Neuronal stem cell (in vitro differentiated cells): ENCODE measurements around the gene TGM5.

Experiments used
- DNase-seq: peaks from one replicate; pipeline ENCODE4 v3.0.0-alpha.2; 2013; ENCODE audit warnings: low spot score
- H2AFZ ChIP-seq: one replicate; pipeline ENCODE4 v1.6.1; 2013; ENCODE audit warnings: mild to moderate bottlenecking, low read length, inconsistent platforms
- H2AK5ac ChIP-seq: 2 replicates; pipeline ENCODE4 v1.6.1; 2013; ENCODE audit warnings: low read depth, mild to moderate bottlenecking, inconsistent platforms, low read length, moderate library complexity, mixed read lengths
- H2BK120ac ChIP-seq: 2 replicates; pipeline ENCODE4 v1.6.1; 2013; ENCODE audit warnings: low read depth, mild to moderate bottlenecking, inconsistent platforms, low read length, moderate library complexity, mixed read lengths
- H2BK12ac ChIP-seq: one replicate; pipeline ENCODE4 v1.6.1; 2013; ENCODE audit warnings: low read length, inconsistent platforms
- H2BK15ac ChIP-seq: 2 replicates; pipeline ENCODE4 v1.6.1; 2013; ENCODE audit warnings: mild to moderate bottlenecking, low read length, inconsistent platforms, mixed read lengths
- H2BK5ac ChIP-seq: one replicate; pipeline ENCODE4 v1.6.1; 2013; ENCODE audit warnings: inconsistent platforms, mild to moderate bottlenecking, low read length, moderate library complexity
- H3K14ac ChIP-seq: one replicate; pipeline ENCODE4 v1.6.1; 2013; ENCODE audit warnings: low read length, inconsistent platforms
- H3K18ac ChIP-seq: 2 replicates; pipeline ENCODE4 v1.6.1; 2013; ENCODE audit warnings: low read length, inconsistent platforms
- H3K23ac ChIP-seq: 2 replicates; pipeline ENCODE4 v1.6.1; 2013; ENCODE audit warnings: low read depth, mild to moderate bottlenecking, mixed read lengths, low read length, inconsistent platforms; ENCODE audit not compliant: poor library complexity
- H3K27ac ChIP-seq: replicated peaks from 3 replicates; pipeline ENCODE4 v1.5.1; 2013; ENCODE audit warnings: low read length, inconsistent platforms
- H3K27me3 ChIP-seq, 3 experiments: 2 replicates each; pipeline ENCODE4 v1.6.1; 2013; ENCODE audit warnings: low read length in 3 of 3, mild to moderate bottlenecking in 2 of 3, inconsistent platforms in 1 of 3, low read depth in 1 of 3, mixed read lengths in 1 of 3, moderate library complexity in 1 of 3; ENCODE audit not compliant: control insufficient read depth in 3 of 3, insufficient read depth in 3 of 3
- H3K36me3 ChIP-seq, 2 donors: replicated peaks in 1 of 2; 2 replicates each; pipeline ENCODE4 v1.6.1; 2013; ENCODE audit warnings: low read length in 2 of 2; ENCODE audit not compliant: control insufficient read depth in 2 of 2, insufficient read depth in 2 of 2
- H3K4ac ChIP-seq: 2 replicates; pipeline ENCODE4 v1.6.1; 2013; ENCODE audit warnings: inconsistent platforms, mild to moderate bottlenecking, low read length, moderate library complexity
- H3K4me1 ChIP-seq, 2 donors: 1 replicate in 1 of 2; 2 replicates in 1 of 2; pipeline ENCODE4 v1.6.1; 2013; ENCODE audit warnings: low read length in 2 of 2, low read depth in 1 of 2; ENCODE audit not compliant: control insufficient read depth in 2 of 2, insufficient read depth in 1 of 2
- H3K4me2 ChIP-seq: one replicate; pipeline ENCODE4 v1.6.1; 2013; ENCODE audit warnings: mild to moderate bottlenecking, low read length, inconsistent platforms; ENCODE audit not compliant: insufficient read depth, poor library complexity, severe bottlenecking
- H3K4me3 ChIP-seq, 2 donors: 2 replicates each; pipeline ENCODE4 v1.5.1; 2013; ENCODE audit warnings: low read length in 2 of 2, mild to moderate bottlenecking in 2 of 2, inconsistent platforms in 1 of 2, moderate library complexity in 1 of 2
- H3K79me1 ChIP-seq: one replicate; pipeline ENCODE4 v1.6.1; 2013; ENCODE audit warnings: low read depth, mild to moderate bottlenecking, inconsistent platforms, low read length, moderate library complexity
- H3K9ac ChIP-seq: one replicate; pipeline ENCODE4 v1.6.1; 2013; ENCODE audit warnings: mild to moderate bottlenecking, low read depth, low read length, inconsistent platforms; ENCODE audit not compliant: poor library complexity
- H3K9me3 ChIP-seq, 2 donors: replicated peaks in 1 of 2; 2 replicates each; pipeline versions ENCODE3 to v1.6.1; 2013; ENCODE audit warnings: low read length in 2 of 2, mild to moderate bottlenecking in 2 of 2, inconsistent platforms in 1 of 2, low read depth in 1 of 2, mixed read lengths in 1 of 2, moderate library complexity in 1 of 2; ENCODE audit not compliant: control insufficient read depth in 2 of 2, insufficient read depth in 1 of 2
- H4K8ac ChIP-seq: one replicate; pipeline ENCODE4 v1.6.1; 2013; ENCODE audit warnings: low read depth, mild to moderate bottlenecking, inconsistent platforms, low read length, moderate library complexity
- H4K91ac ChIP-seq: one replicate; pipeline ENCODE4 v1.6.1; 2013; ENCODE audit warnings: low read length, low read depth, mild to moderate bottlenecking, inconsistent platforms; ENCODE audit not compliant: poor library complexity
- WGBS, 2 donors: extraction: QIAGEN DNeasy Blood & Tissue Kit; methylation state at CpG; one replicate each; pipeline ENCODE4 v1.1.7; 2013; ENCODE audit warnings: missing lambda C conversion rate in 2 of 2, mixed read lengths in 1 of 2; ENCODE audit not compliant: insufficient read length in 2 of 2, insufficient replicate concordance in 1 of 2; ENCODE audit errors: extremely low coverage in 2 of 2; 5-methylcytosine and 5-hydroxymethylcytosine counted together

TGM5 gene

DNA sequence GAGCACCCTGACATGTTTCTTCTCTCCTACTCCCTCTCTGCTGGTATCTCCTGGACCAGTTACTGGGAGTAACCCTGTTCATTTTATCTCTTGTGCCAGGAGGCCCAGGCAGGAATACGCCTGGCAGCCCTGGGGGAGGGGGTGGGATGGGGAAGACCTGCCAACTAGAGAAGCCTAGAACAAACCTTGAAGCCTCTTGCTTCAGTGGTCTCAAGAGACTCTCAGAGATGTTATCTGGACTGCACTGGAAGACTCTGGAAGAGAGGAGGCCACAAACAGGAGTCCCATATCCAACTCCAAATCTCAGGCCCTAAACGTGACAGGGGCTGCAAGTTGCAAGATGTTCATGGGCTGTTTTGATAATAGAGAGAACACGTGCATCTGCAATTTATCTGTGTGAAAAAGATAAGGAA lies 45.7 kb downstream of the TGM5 start, which contains the start of gene EPB42:
TSS of gene EPB42 (minus strand) at position 28 of the 413 bp plus-strand sequence. CDS start 193 bp downstream, outside the sequence.
- Histone ChIP-seq H2AK5ac (no peak within 1 kb of the TSS), H4K8ac (no peak within 1 kb of the TSS), H2BK5ac (no peak within 1 kb of the TSS), H3K4me3 (no peak within 1 kb of the TSS), H3K23ac (no peak within 1 kb of the TSS), H3K27ac (no peak within 1 kb of the TSS), H3K9ac (no peak within 1 kb of the TSS), H2BK120ac (no peak within 1 kb of the TSS), H3K4me2 (no peak within 1 kb of the TSS), H3K4ac (no peak within 1 kb of the TSS), H3K79me1 (no peaks in the 10 kb centered on the region), H4K91ac (no peak within 1 kb of the TSS), H2BK15ac (no peak within 1 kb of the TSS), H3K18ac (no peak within 1 kb of the TSS), H3K9me3 (no peaks in the 10 kb centered on the region), H3K4me1 (peaks cover 3% of the 10 kb centered on the region in 2 donors), H3K27me3 (peaks cover 0 to 12% (median 0%) of the 10 kb centered on the region in 3 experiments), H3K14ac (no peak within 1 kb of the TSS), H2AFZ (no peak within 1 kb of the TSS), H2BK12ac (no peak within 1 kb of the TSS), H3K36me3 (no peaks in the 10 kb centered on the region)
- WGBS, 2 donors = no CpG with 5 or more reads among the region's 3 CpGs
- no peak for DNase-seq

DNA sequence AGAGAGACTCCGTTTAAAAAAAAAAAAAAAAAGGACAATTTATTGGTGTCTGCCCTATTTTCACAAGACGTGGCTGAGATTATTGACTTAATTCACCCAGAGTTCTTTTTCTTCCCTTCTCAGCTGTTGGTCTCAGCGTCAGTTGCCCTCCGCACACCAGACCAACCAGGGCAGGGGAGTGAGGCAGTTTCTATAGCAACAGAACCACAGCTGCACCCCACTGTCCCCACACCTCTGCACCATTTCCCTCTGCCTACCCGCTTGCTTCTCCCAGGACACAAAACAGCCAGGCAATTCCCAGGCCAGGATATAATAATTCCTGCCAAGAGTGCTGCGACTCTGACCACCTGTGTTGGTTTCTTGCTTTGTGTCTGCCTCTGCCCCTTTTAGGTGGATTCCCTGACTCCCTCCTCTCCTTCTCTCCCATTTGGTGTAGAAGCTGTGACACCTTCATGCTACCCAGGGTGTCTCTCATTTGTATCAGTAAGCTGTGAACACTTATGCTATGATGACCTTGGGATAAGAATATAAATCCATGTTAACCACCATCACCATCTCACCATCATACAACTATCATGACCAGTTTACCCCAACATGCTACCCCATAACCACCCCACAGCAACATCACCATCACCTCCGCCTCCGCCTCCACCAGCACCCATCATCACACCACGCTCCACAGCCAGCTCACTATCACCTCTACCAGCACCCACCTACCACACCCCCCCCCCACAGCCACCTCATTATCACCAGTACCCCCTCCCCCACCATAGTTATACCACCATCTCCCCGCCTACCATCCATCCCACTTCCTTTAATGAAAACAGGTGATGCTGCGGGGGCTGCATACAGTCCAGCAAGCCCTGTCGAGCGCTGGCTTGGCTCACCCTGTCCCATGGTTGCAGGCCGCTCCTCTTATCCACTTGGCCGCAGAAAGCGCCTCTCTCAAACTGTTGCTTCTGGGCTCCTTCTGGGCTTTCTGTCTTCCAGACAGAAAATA lies 46.5 kb downstream of the TGM5 start:
- DNase-seq = no peak
- H3K4me3 ChIP-seq = no peak overlapping the region
- H2BK12ac ChIP-seq = no peak overlapping the region
- no peak overlapping the region for H4K8ac ChIP-seq
- no peak overlapping the region for H3K4ac ChIP-seq
- no peak overlapping the region for H2BK5ac ChIP-seq
- no peak overlapping the region for H2BK120ac ChIP-seq
- H4K91ac ChIP-seq = no peak overlapping the region
- H3K27ac ChIP-seq = no peak overlapping the region
- H2AFZ ChIP-seq = no peak overlapping the region
- no peak overlapping the region for H3K4me2 ChIP-seq
- H3K9ac ChIP-seq = no peak overlapping the region
- H3K23ac ChIP-seq = no peak overlapping the region
- no peak overlapping the region for H3K14ac ChIP-seq
- peaks cover 0 to 12% (median 0%) of the 10 kb centered on the region in 3 experiments for H3K27me3 ChIP-seq
- 100% methylated on average over 1 of the region's 16 CpGs; no CpG with 5 or more reads in 1 of the 2 donors for WGBS, 2 donors
- H3K9me3 ChIP-seq = no peaks in the 10 kb centered on the region
- H3K4me1 ChIP-seq = peaks cover 3% of the 10 kb centered on the region in 2 donors
- no peak overlapping the region for H3K18ac ChIP-seq
- H2BK15ac ChIP-seq = no peak overlapping the region
- H2AK5ac ChIP-seq = no peak overlapping the region
- no peaks in the 10 kb centered on the region for H3K79me1 ChIP-seq
- no peaks in the 10 kb centered on the region for H3K36me3 ChIP-seq

DNA sequence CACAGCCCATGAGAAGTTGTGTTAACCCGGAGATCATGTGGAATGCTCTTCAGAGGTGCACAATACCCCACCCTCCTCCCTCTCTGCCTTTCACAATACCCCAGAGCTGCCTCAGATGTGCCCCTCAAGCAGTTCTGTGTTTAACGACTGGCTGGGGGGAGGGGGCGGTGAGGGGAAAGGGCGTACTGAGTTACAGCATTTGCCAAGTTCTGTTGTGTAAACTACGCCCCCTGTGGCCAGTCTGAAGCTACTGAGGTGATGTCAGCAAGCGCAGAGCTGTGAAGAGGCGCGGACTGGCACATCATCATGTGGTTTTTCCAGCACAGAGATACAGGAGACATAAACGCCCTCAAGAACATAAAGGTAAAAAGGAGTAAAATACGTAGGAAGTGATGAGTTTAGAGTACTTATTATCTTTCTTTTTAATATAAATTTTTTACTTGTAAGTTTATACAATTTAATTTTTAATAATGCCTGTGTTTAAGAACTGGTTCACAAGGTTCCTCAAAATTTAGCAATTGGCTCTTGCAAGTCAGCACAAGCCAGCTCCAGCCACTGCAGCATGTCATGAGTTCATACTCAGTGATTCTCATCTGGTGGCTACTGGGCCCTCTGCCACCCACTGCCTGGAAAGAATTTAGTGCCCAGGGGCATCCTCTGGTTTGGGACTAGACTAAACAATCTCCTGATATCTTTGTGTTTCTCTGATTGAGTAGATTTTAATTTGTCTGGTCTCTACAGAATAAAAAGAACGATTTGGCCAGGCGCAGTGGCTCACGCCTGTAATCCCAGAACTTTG lies 47.6 kb downstream of the TGM5 start:
- WGBS, 2 donors = no CpG with 5 or more reads among the region's 13 CpGs
- no peak overlapping the region for H3K27ac ChIP-seq
- no peaks in the 10 kb centered on the region for H3K79me1 ChIP-seq
- H2BK15ac ChIP-seq = no peak overlapping the region
- H3K14ac ChIP-seq = no peak overlapping the region
- peaks cover 0 to 11% (median 0%) of the 10 kb centered on the region in 3 experiments for H3K27me3 ChIP-seq
- no peak overlapping the region for H2BK12ac ChIP-seq
- no peak overlapping the region for H2AK5ac ChIP-seq
- no peak overlapping the region for H2BK5ac ChIP-seq
- H3K23ac ChIP-seq = no peak overlapping the region
- H3K4me1 ChIP-seq = peaks cover 3% of the 10 kb centered on the region in 2 donors
- H3K9me3 ChIP-seq = no peaks in the 10 kb centered on the region
- peak; percentile 44 for DNase-seq
- no peak overlapping the region for H3K9ac ChIP-seq
- peak overlapping the region; percentile 50 for H2AFZ ChIP-seq
- H4K8ac ChIP-seq = no peak overlapping the region
- no peaks in the 10 kb centered on the region for H3K36me3 ChIP-seq
- H3K4me3 ChIP-seq = no peak overlapping the region
- H3K4ac ChIP-seq = no peak overlapping the region
- no peak overlapping the region for H2BK120ac ChIP-seq
- peak overlapping the region; percentile 11 for H3K18ac ChIP-seq
- H4K91ac ChIP-seq = no peak overlapping the region
- H3K4me2 ChIP-seq = no peak overlapping the region
